ENCODE measurements around the gene GSTA2.
"Not testable (repeated sequence)": the region's sequence is repeated elsewhere in the genome, so short reads cannot be mapped to it uniquely, and the experiment has no call there.

The GSTA2 gene
- total RNA-seq, result 0 reads per million in 3 donors

- not testable (repeated sequence) for H3K27ac ChIP-seq (ENCODE audit: insufficient read depth, low read length, poor library complexity, severe bottlenecking); H3K36me3 ChIP-seq (ENCODE audit: control insufficient read depth, insufficient read depth, low read length); H3K4me3 ChIP-seq (ENCODE audit: insufficient read depth, low read depth, low read length, poor library complexity, severe bottlenecking); H3K4me1 ChIP-seq (ENCODE audit: control insufficient read depth, insufficient read depth, low read length, poor library complexity, severe bottlenecking); H3K27me3 ChIP-seq (replicated peaks; ENCODE audit: control insufficient read depth, insufficient read depth, low read length, poor library complexity, severe bottlenecking); DNase-seq; H3K9me3 ChIP-seq (ENCODE audit: control insufficient read depth, low read length)
Measured at GRCh38 chr6:52763322-52763916, at the start of gene GSTA2. Gene GSTA2 (minus strand): TSS chr6:52763475. CDS start chr6:52757947, 5,528 bp downstream.

DNA sequence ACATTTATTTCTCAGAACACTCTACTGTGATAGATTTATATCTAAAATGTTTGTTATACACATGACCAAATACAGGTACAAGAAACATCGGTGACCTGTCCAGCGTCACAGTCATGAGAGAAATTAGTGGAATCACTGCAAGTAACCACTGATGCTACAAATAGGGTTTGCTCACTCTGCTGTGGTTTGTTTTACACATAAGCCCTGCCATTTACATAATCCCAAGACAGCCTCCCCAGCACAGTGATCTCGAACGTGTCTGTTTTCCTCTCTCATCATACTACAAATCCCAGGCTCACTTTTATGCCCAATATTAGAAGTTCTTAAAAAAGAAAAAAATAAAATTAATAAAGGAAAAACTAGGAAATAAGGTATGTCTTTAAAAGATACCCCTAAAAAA is 46.5 kb upstream of the GSTA2 start:
- H3K4me1 ChIP-seq (ENCODE audit: control insufficient read depth, insufficient read depth, low read length, poor library complexity, severe bottlenecking); H3K4me3 ChIP-seq (ENCODE audit: insufficient read depth, low read depth, low read length, poor library complexity, severe bottlenecking); H3K36me3 ChIP-seq (ENCODE audit: control insufficient read depth, insufficient read depth, low read length); H3K27ac ChIP-seq (ENCODE audit: insufficient read depth, low read length, poor library complexity, severe bottlenecking); H3K9me3 ChIP-seq (ENCODE audit: control insufficient read depth, low read length); DNase-seq; H3K27me3 ChIP-seq (replicated peaks; ENCODE audit: control insufficient read depth, insufficient read depth, low read length, poor library complexity, severe bottlenecking): not testable (repeated sequence)

DNA sequence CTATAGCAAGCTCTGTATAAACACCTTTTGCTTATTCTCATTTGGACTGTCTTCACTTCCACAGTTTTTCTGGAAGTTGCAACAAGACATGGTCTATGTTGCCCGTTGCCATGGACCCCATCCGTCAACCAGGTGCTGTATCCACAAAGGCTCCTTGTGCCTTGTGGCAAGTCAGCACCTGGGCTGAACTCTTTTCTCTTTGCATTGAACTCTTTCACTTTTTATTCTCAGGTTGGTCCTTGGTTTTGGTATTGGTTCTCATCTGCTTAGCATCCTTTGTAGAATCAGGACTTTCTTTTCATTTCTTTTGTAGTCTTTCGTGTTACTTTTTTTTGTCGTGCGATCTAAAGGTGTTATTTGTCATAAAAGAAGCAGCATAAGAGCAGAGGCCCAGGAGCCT is 45.4 kb upstream of the GSTA2 start:
- no peak overlapping the region for H3K4me3 ChIP-seq (ENCODE audit: insufficient read depth, low read depth, low read length, poor library complexity, severe bottlenecking)
- no peaks in the 10 kb centered on the region for H3K9me3 ChIP-seq (ENCODE audit: control insufficient read depth, low read length)
- no peaks in the 10 kb centered on the region for H3K4me1 ChIP-seq (ENCODE audit: control insufficient read depth, insufficient read depth, low read length, poor library complexity, severe bottlenecking)
- no peak overlapping the region for H3K27ac ChIP-seq (ENCODE audit: insufficient read depth, low read length, poor library complexity, severe bottlenecking)
- H3K27me3 ChIP-seq (replicated peaks; ENCODE audit: control insufficient read depth, insufficient read depth, low read length, poor library complexity, severe bottlenecking), result no peaks in the 10 kb centered on the region
- no peaks in the 10 kb centered on the region for H3K36me3 ChIP-seq (ENCODE audit: control insufficient read depth, insufficient read depth, low read length)
- no peak for DNase-seq

- H3K27me3 ChIP-seq (replicated peaks; ENCODE audit: control insufficient read depth, insufficient read depth, low read length, poor library complexity, severe bottlenecking); H3K4me3 ChIP-seq (ENCODE audit: insufficient read depth, low read depth, low read length, poor library complexity, severe bottlenecking); DNase-seq; H3K27ac ChIP-seq (ENCODE audit: insufficient read depth, low read length, poor library complexity, severe bottlenecking); H3K36me3 ChIP-seq (ENCODE audit: control insufficient read depth, insufficient read depth, low read length); H3K4me1 ChIP-seq (ENCODE audit: control insufficient read depth, insufficient read depth, low read length, poor library complexity, severe bottlenecking); H3K9me3 ChIP-seq (ENCODE audit: control insufficient read depth, low read length): not testable (repeated sequence)
Measured at GRCh38 chr6:52803668-52804255, 40.5 kb upstream of the GSTA2 start, which contains the start of gene GSTA1. Gene GSTA1 (minus strand): TSS chr6:52803816. CDS start chr6:52799267, 4,549 bp downstream.

DNA sequence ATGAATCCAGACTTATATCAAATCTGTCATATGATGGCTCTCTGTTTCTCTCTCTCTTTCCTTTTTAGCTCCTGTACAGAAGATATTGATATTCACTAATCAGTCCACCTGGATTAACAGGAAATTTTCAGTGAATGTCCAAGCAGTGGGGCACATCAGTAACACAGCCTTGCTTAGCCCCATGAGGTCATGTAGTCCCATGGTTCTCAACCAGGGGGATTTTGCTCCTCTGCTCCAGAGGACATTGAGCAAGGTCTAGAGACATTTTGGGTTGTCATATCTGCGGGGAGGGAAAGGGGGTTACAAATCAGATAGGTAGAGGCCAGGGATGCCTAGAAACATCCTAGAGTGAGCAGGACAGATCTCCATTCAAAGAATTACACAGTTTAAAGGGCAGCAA is 39.5 kb upstream of the GSTA2 start:
- DNase-seq, result no peak
- Histone ChIP-seq H3K36me3 (ENCODE audit: control insufficient read depth, insufficient read depth, low read length) (no peaks in the 10 kb centered on the region), H3K4me3 (ENCODE audit: insufficient read depth, low read depth, low read length, poor library complexity, severe bottlenecking) (no peak overlapping the region), H3K9me3 (ENCODE audit: control insufficient read depth, low read length) (no peaks in the 10 kb centered on the region), H3K4me1 (ENCODE audit: control insufficient read depth, insufficient read depth, low read length, poor library complexity, severe bottlenecking) (no peaks in the 10 kb centered on the region), H3K27ac (ENCODE audit: insufficient read depth, low read length, poor library complexity, severe bottlenecking) (no peak overlapping the region), H3K27me3 (replicated peaks; ENCODE audit: control insufficient read depth, insufficient read depth, low read length, poor library complexity, severe bottlenecking) (no peaks in the 10 kb centered on the region)

DNA sequence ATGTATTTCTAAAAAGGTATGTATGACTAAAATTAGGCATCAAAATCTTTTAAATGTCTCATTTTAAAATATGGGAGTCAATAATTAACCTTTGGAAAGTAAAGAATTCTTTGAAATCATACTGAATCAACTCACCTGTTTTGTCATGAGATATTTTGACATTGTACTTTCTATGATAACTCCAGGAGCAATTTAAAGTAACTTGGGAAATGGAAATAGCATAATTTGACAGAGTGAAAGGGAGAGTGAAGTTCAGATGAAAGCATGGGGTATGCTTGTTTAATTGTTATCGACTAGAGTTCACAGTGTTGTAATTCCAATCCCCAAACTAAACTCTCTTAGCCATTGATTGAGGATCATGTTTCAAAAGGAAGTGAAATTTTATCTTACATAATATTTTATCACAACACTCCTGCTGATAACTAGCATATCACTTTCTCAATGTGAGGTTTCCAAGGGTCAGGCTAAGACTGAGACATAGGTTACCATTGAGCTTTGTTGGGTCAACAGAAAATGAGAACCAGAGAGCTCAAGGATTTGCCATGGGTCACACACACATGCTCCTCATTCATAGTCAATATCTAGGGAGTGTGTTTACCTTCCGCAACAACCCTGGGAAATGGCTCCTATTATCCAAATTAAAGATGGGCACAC is 38.0 kb upstream of the GSTA2 start:
- Histone ChIP-seq H3K4me3 (ENCODE audit: insufficient read depth, low read depth, low read length, poor library complexity, severe bottlenecking) (no peak overlapping the region), H3K27me3 (replicated peaks; ENCODE audit: control insufficient read depth, insufficient read depth, low read length, poor library complexity, severe bottlenecking) (no peaks in the 10 kb centered on the region), H3K36me3 (ENCODE audit: control insufficient read depth, insufficient read depth, low read length) (no peaks in the 10 kb centered on the region), H3K4me1 (ENCODE audit: control insufficient read depth, insufficient read depth, low read length, poor library complexity, severe bottlenecking) (no peaks in the 10 kb centered on the region), H3K9me3 (ENCODE audit: control insufficient read depth, low read length) (no peaks in the 10 kb centered on the region), H3K27ac (ENCODE audit: insufficient read depth, low read length, poor library complexity, severe bottlenecking) (no peak overlapping the region)
- no peak for DNase-seq

- not testable (repeated sequence) for H3K4me3 ChIP-seq (ENCODE audit: insufficient read depth, low read depth, low read length, poor library complexity, severe bottlenecking); H3K27ac ChIP-seq (ENCODE audit: insufficient read depth, low read length, poor library complexity, severe bottlenecking); H3K36me3 ChIP-seq (ENCODE audit: control insufficient read depth, insufficient read depth, low read length); H3K4me1 ChIP-seq (ENCODE audit: control insufficient read depth, insufficient read depth, low read length, poor library complexity, severe bottlenecking); H3K9me3 ChIP-seq (ENCODE audit: control insufficient read depth, low read length); DNase-seq; H3K27me3 ChIP-seq (replicated peaks; ENCODE audit: control insufficient read depth, insufficient read depth, low read length, poor library complexity, severe bottlenecking)
Measured at GRCh38 chr6:52799272-52799671, 36.0 kb upstream of the GSTA2 start.

GRCh38 chr6:52794366-52794765 is 31.1 kb upstream of the GSTA2 start:
- DNase-seq; H3K4me1 ChIP-seq (ENCODE audit: control insufficient read depth, insufficient read depth, low read length, poor library complexity, severe bottlenecking); H3K27me3 ChIP-seq (replicated peaks; ENCODE audit: control insufficient read depth, insufficient read depth, low read length, poor library complexity, severe bottlenecking); H3K36me3 ChIP-seq (ENCODE audit: control insufficient read depth, insufficient read depth, low read length); H3K9me3 ChIP-seq (ENCODE audit: control insufficient read depth, low read length); H3K4me3 ChIP-seq (ENCODE audit: insufficient read depth, low read depth, low read length, poor library complexity, severe bottlenecking); H3K27ac ChIP-seq (ENCODE audit: insufficient read depth, low read length, poor library complexity, severe bottlenecking): not testable (repeated sequence)

DNA sequence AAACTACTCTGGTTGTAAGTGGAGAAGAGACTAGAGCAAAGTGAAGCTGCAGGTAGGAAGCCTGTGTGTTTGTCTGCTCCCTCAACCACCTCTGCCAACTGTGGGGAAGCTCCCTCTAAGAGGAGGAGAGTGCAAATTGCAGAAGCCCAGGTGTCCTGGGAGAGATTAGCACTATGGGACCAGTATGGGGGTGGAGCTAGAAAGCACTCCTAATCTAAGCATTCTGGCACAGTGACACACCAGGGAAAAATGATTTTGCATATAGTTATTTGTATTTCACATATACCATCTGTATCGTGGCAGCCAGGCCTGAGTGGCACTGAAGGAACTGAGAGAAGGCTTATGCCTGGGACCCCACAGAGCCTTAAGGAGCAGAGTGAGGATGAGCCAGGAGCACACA is 27.6 kb upstream of the GSTA2 start:
- no peak for DNase-seq
- Histone ChIP-seq H3K36me3 (ENCODE audit: control insufficient read depth, insufficient read depth, low read length) (no peaks in the 10 kb centered on the region), H3K27me3 (replicated peaks; ENCODE audit: control insufficient read depth, insufficient read depth, low read length, poor library complexity, severe bottlenecking) (no peaks in the 10 kb centered on the region), H3K4me1 (ENCODE audit: control insufficient read depth, insufficient read depth, low read length, poor library complexity, severe bottlenecking) (no peaks in the 10 kb centered on the region), H3K27ac (ENCODE audit: insufficient read depth, low read length, poor library complexity, severe bottlenecking) (no peak overlapping the region), H3K9me3 (ENCODE audit: control insufficient read depth, low read length) (no peaks in the 10 kb centered on the region), H3K4me3 (ENCODE audit: insufficient read depth, low read depth, low read length, poor library complexity, severe bottlenecking) (no peak overlapping the region)

- not testable (repeated sequence) for H3K4me3 ChIP-seq (ENCODE audit: insufficient read depth, low read depth, low read length, poor library complexity, severe bottlenecking); H3K4me1 ChIP-seq (ENCODE audit: control insufficient read depth, insufficient read depth, low read length, poor library complexity, severe bottlenecking); DNase-seq; H3K36me3 ChIP-seq (ENCODE audit: control insufficient read depth, insufficient read depth, low read length); H3K27ac ChIP-seq (ENCODE audit: insufficient read depth, low read length, poor library complexity, severe bottlenecking); H3K9me3 ChIP-seq (ENCODE audit: control insufficient read depth, low read length); H3K27me3 ChIP-seq (replicated peaks; ENCODE audit: control insufficient read depth, insufficient read depth, low read length, poor library complexity, severe bottlenecking)
Measured at GRCh38 chr6:52789658-52790057, 26.4 kb upstream of the GSTA2 start.

All from effector memory CD4-positive, alpha-beta T cell (primary cell).